ENCODE results near the gene DYDC2.

DNA sequence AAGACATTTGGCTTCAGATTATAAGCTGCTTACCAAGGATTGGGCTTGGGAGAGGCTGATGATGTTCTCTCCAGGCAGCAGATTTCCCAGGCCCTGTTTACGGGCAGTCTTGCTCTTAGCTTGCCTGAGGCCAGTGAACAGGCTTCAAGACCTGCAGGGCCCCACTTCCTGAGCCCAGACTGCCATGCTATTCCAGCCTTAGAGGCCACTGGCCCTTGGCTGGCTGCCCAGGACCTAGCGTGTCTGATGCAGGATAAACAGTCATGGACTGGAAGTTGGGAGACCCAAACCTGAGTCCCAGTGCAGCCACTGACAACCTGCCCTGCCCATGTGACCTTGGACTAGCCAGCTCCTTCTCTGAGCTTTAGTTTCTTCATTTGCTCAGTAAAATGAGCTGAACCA lies 54.7 kb downstream of the DYDC2 start:
- TF ChIP-seq, protein P1, sequence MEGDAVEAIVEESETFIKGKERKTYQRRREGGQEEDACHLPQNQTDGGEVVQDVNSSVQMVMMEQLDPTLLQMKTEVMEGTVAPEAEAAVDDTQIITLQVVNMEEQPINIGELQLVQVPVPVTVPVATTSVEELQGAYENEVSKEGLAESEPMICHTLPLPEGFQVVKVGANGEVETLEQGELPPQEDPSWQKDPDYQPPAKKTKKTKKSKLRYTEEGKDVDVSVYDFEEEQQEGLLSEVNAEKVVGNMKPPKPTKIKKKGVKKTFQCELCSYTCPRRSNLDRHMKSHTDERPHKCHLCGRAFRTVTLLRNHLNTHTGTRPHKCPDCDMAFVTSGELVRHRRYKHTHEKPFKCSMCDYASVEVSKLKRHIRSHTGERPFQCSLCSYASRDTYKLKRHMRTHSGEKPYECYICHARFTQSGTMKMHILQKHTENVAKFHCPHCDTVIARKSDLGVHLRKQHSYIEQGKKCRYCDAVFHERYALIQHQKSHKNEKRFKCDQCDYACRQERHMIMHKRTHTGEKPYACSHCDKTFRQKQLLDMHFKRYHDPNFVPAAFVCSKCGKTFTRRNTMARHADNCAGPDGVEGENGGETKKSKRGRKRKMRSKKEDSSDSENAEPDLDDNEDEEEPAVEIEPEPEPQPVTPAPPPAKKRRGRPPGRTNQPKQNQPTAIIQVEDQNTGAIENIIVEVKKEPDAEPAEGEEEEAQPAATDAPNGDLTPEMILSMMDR (IDR thresholded peaks at IDR 0.05; ENCODE audit: insufficient read depth, low read depth, low read length) = no peak
- no peak for TF ChIP-seq EZH2 (IDR thresholded peaks at IDR 0.05; ENCODE audit: insufficient read depth, low read length)
